Breast epithelium (tissue), 3 donors: ENCODE data around the gene TMEM41A.

Experiments
- POLR2A ChIP-seq: fragments of 450-650 bp; IDR thresholded peaks from one replicate; pipeline ENCODE4 v1.6.1; 2016; ENCODE audit warnings: antibody characterized with exemption, mild to moderate bottlenecking, moderate library complexity
- TF ChIP-seq, protein P1 (sequence below), 3 donors: fragments of 450-650 bp; IDR thresholded peaks; one replicate each; pipeline ENCODE4 v1.5.1; 2016 to 2017; ENCODE audit warnings: antibody characterized with exemption in 3 of 3, mild to moderate bottlenecking in 3 of 3, moderate library complexity in 3 of 3

DNA sequence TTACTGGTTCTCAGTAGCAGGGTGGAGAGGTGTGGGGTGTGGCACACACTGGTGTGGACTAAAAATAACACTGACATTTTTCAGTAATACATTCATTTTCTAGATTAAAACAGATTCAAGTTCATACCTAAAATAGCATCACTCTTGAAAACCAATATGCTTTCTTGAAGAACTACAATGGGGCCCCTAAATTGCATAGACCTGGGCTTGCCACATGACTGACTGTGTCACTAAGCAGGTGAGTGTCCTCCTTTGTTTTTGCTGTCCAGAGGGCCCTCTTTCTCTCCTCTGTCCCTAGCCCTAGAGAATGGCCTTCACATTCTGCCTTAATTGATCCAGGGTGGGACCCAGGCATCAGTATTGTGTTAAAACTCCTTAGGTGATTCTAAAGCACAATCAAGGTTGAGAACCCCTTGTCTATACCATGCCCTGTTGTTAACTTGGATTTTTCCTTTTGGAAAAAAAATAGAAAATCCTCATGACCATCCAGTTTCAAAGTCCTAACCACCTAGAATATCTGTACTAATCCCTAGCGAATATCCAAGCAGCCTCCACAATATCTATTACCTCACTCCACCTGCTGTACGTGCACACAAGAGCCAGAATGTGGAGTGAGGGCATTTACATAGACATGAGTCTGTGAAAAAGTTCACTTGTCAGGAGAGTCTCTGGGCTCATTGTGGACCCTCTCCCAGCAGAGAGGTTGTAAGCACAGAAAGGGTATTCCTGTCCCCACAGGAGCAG, 18.7 kb upstream of the TMEM41A start:
- TF ChIP-seq, protein P1, sequence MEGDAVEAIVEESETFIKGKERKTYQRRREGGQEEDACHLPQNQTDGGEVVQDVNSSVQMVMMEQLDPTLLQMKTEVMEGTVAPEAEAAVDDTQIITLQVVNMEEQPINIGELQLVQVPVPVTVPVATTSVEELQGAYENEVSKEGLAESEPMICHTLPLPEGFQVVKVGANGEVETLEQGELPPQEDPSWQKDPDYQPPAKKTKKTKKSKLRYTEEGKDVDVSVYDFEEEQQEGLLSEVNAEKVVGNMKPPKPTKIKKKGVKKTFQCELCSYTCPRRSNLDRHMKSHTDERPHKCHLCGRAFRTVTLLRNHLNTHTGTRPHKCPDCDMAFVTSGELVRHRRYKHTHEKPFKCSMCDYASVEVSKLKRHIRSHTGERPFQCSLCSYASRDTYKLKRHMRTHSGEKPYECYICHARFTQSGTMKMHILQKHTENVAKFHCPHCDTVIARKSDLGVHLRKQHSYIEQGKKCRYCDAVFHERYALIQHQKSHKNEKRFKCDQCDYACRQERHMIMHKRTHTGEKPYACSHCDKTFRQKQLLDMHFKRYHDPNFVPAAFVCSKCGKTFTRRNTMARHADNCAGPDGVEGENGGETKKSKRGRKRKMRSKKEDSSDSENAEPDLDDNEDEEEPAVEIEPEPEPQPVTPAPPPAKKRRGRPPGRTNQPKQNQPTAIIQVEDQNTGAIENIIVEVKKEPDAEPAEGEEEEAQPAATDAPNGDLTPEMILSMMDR (IDR thresholded peaks at IDR 0.05), result no peak
- no peak for TF ChIP-seq POLR2A
